HuH-7.5 (cell line): Measurements from ENCODE around the gene PKM.
"Not testable (repeated sequence)": the region's sequence is repeated elsewhere in the genome, so short reads cannot be mapped to it uniquely, and the experiment has no call there.

Experiments
- DNase-seq: peaks from one replicate; pipeline ENCODE4 v3.0.0; 2011; ENCODE audit warnings: low spot score

Gene PKM

DNA sequence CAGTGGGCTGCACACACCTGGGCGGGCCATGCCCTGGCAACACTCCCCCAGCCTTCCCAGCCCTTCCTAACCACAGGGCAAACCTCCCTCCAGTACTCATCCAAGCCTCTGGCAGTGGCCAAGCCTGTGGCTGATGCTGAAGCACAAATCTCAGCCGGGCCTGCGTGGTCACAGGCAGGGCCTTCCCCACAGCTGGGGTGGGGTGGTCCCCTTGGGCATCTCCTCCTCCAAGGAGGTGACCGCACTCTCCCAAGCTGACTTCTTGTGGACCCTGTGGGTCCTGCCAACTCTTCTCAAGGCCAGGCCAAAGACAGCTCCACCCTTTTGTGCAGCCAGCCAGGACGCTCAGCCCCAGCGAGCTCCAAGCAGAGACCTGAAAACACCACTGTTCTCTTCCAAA, 54.8 kb downstream of the PKM start:
- DNase-seq, result no peak

DNA sequence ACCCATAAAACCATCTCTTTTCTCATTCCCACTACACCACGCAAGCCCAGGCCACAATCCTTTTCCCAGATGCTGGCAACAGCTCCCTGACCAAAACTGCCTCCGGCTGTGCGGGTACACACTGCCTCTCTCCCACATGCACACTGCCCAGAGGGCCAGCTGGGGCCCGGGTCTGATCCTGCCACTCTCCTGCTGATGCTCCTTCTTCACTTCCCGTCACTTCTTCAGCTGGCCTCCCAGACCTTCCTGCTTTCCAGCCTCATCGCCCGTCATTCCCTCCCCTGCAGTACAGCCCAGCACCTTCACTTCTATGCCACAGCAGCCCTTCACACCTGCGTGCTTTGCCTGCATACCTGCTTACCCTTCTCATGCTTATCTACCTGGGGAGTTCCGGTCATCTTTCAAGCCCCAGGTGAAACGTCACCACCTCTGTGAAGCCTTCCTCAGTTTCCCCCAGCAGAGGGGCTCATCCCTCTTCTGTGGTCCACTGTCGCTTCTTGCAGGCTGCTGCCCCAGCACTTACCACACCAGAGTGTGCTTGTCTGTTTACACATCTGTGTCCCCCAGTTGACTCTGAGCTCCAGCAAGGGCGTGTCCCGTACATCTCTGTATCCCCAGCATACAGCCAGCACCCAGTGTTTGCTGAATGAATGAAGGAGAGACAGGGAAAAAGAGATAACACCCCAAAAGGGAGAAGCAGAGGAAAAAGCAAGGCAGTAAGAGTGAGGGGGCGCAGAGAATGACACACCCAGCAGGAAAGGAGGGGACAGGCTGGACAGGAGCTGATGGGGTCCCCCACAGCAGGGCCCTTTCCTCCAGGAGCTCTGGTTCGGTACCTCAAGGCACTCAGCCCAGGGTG, 55.6 kb downstream of the PKM start:
- DNase-seq, result no peak

DNA sequence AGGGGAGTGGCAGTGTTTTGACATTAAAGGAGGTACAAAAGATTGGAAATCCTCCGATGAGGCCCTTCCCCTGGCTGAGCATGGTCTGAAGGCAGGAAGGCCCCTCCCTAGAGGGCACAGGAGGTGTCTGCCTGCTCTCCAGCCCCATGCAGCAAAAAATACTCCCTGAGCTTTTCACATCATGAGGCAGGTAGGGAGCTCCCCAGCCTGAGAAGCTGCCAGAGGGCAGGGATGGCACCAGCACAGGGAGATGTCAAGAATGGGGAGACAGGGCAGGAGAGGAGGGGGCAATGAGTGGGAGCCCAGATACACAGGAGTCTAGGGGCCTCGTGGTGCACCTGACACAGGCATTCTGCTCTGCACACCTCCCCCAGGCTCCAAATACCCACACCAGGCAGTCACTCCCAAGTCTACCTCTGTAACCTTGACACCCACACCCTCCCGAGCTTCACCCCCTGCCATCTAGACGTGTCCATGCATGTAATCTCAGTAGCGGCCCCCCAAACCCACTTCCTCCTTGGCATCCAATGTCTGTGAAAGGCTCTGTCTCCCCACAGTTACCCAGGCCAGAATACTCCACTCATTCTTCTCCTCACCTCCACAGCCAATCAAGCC, 56.3 kb downstream of the PKM start:
- DNase-seq, result no peak

DNA sequence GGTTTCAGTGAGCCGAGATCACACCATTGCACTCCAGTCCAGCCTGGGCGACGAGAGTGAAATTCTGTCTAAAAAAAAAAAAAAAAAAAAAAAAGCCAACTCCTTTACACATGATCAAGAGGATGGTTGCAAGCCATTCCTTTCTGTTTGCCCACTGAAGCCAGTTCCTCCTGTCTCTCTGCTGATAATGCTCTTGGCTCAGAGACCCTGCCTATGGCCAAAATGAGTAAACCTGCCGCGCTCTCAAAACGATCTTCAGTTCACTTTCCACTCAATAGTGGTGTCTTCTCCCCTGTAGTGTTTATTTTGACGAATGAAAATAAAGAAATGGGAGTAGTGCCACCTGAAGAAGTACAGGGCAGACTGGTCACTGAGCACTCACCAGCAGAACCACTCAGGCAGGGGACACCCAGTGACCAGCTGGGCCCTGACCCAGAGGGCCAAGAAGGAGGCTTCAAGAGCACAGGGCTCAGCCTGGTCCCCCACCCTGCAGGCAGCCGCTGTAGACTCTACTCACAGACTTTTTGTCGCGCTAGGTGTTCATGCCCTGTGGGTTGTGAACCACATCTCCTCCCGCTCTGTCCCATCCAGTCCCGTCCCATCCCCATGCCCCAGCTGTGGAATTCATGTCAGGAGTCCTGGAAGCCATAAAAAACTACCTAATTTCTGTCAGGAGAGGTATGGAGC, 57.0 kb downstream of the PKM start:
- no peak for DNase-seq

DNA sequence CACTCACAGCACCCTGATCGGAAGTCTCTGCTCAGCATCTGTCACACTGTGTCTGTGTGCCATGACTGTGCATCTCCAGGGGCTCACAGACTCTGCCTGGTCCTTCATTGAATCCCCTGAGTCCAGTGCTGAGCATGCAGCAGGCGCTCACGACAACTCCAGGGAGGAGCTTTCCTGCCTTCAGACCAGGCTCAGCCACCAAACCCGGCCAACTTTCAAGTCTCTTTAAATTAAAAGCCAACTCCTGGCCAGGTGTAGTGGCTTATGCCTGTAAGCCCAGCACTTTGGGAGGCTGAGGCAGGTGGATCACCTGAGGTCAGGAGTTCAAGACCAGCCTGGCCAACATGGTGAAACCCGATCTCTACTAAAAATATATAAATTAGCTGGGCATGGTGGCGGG, 57.6 kb downstream of the PKM start:
- DNase-seq, result no peak

DNA sequence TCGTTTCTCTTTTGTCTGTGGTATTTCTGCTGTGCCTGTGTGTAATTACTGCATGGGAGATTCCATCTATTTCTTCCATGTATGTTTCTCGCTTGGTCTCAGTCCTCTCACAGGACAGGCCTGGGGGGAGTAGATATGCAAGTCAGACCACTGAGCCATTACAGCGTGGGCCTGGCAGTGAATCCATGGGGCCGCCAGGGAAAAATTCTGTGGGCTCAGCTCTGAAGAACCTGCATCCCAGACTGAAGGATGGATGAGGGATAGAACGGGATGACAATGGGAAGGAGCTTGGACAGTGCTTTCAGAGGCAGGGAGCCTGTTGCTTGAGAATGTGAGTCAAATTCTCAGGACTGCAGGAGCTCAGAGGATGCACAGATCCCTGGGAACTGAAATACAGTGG, 58.2 kb downstream of the PKM start:
- DNase-seq, result no peak

DNA sequence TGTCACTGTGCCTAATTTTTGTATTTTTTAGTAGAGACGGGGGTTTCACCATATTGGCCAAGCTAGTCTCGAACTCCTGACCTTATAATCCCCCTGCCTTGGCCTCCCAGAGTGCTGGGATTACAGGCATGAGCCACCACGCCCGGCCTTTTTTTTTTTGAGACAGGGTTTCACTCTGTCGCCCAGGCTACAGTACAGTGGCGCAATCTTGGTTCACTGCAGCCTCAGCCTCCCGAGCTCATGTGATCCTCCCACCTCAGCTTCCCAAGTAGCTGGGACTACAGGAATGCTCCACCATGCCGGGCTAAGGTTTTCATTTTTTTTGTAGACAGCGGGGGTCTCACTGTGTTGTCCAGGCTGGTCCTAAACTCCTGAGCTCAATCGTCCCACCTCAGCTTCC, 59.0 kb downstream of the PKM start:
- not testable (repeated sequence) for DNase-seq

DNA sequence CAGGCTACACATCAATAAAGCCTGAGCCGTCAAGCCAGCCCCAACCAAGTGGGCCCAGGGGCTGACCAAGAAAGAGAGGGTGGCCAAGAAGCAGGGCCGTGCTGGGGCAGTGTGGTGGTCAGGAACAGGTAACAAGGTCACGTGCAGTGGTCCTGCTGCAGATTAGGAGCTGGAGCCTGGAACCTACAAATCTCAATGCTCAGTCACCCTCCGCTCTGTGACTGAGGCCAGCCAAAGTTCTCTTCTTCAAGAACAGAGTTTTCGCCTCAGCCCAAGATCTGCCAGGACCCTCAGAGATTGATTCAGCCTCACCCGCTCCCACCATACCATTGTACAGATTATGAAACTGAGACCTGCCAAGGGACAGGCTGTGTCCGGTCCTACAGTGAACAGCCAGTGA, 60.3 kb downstream of the PKM start:
- DNase-seq, result no peak

DNA sequence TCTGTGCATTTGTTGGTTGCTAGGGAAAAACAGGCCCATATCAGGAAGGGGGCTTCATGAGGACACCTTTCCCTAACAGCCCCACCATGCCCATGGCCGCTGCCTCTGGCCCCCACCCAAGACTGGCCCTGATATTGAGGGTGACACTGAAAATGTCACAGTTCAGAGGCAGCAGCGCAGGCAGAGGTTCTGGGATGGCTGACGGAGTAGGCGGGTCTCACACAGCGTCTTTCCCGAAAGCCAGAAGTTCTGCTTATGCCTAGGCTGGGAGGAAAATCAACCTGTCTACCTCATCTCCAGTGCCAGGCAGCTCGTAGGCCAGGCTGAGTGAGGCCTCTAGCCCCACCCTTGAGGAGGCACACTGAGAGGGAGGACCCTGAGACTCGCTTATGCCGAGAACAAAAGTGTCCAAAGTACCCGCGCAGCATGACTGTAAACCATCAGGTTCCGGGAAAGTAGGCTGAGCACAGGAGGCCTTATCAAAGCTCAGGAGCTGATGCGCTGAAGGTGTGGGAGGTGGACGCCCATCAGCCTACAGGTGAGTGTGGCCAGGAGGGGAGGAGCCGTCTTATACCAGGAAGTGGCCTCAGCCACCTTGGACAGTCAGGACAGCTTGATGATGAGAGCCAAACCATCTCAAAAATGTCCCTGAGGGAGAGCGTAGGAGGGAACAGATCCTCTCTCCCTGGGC, 60.9 kb downstream of the PKM start:
- DNase-seq, result no peak

DNA sequence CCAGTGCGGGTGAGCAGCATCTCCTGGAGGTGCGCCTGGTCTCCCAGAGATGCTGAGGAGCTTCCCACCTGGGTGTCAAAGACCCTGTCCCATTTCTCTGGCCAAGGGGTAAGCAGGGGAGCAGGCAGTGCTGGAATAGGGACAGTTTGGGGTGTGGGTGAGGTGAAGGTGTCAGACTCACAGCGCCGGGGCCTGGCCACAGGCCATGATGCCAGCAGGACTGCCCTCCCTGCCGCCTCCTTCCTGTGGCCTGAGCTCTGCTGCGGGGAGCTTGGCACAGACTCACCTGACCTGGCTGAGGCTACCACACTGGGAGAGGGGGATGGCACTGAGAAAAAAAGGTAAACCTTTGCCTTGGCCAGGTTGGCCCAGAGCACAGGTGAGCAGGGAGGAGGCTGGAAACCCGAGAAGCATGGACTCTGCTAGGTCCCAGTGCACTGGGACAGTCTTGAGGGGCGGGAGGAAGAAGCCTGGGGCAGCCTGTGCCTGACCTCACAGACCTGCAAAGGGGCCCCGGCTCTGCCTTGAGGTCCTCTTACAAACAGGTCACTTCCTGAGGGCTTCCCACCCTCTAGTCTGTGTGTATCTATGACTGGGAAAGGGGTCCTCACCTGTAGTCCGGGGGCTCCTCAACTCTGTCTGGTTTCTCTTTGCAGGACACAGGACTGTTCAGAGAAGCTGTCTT, 61.6 kb downstream of the PKM start:
- no peak for DNase-seq

DNA sequence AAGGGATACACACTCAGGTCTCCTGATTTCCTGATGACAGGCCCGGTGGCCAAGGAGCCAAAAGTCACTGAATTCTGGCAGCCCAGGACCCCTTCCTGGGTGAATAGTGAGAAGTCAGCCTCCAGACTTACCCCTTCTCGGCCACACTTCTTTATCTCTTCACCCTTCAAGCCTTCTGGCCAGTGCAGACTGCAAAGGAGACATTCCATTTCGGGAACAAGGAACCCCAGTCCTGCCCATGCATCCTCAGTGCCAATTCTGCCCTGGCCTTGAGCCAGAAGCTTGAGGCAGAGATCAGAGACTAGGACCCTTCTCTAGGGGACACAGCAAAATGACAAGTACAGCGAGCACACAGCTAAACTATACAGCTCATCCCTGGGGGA, 62.2 kb downstream of the PKM start:
- no peak for DNase-seq

DNA sequence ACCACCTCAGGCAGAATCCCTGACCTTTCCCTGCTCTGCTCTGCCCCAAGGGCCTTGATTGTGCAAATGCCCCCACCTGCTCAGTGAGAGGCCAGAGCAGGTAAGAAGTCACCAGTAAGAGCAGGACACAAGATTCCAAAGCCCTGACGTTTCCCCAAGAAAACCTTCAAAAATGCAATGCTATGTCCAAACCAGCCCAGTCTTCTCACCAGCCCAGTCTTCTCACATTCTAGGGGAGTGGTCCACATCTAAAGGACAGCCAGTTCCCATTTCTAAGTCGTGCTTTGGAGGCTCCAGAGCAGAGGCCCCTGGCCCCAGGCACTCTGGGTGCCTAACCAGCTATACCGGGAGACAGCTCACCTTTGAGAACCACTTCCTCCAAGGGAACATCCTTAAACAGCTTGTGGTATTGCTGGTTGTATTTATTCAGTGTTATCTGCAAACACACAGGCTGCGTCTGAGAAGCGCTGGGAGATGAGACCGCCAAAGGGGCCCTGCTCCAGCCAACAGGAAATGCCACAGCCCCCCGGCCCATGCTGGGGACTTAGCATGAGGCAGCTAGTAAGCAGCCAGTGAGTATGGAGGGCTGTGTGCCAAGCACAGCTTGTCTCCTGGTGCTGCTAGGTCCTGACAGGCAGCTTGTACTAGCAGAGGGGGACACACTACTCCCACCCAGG, 62.7 kb downstream of the PKM start:
- DNase-seq, result no peak

DNA sequence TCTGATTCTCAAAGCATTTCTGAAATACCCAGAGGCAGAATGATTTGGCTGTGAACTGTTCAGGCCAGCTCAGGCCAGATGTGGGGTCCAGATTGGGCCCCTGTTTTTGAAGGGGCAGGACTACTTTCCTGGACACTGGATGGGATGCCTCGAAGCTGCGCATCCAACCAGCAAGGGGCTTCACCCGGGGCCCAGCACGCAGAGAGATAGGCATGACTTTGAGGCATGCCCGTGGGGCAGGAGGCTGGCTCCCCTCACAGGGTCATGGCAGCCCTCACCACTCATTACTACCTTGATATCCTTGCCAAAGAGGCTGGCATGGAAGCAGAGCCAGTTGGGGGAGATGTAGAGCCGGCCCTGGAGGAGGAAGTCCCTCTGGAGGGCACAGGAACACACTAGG, 63.5 kb downstream of the PKM start:
- no peak for DNase-seq

DNA sequence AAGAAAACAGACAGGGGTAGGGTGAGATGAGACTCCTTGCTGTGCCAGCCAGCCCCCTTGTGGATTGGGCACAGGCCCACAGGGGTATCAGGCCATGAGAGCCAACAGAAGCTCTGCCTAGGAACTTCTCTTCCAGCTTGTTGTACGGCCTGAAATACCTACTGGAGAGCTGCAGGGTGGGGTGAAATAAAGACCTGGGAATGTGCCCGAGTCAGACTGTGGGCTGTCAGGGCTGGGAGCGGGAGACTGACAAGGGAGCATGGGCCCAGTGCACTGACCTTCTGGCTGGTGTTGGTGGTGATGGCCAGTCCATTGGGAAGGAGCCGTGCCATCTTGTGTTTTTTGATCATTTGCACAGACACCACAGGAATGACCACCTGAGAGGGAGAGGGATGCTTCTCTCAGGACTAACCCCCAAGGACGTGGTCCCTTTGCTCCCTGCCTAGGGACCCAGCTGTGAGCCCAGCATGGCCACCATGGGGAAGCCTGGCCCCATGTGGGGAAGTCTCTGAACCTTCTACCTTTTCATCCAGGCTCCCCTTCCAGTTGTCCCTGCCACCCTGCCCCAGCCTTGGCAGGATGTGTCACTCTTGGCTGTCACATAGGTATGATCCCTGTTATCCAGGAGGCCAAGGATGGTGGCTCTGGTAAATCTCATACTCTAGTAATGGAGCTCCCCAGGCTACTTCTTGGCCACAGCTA, 64.1 kb downstream of the PKM start:
- DNase-seq, result no peak

DNA sequence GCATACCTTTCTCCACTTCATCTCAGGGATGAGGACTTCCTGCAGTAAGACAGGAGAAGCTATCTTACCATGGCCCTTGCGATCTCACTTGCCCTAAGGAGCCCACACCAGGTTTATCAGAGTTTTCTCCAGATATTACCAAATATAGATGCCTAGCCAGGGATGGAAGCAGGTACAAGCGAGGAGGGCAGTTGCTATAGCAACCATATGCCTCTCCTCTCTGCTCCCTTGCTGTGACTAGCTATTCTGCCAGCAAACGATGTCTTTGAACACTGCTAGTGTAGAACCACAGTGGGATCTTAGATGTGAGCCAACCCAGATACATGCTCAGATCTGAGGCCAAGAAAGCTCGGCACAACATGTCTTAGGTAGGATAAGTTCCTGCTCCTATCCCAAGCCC, 67.3 kb downstream of the PKM start:
- no peak for DNase-seq

DNA sequence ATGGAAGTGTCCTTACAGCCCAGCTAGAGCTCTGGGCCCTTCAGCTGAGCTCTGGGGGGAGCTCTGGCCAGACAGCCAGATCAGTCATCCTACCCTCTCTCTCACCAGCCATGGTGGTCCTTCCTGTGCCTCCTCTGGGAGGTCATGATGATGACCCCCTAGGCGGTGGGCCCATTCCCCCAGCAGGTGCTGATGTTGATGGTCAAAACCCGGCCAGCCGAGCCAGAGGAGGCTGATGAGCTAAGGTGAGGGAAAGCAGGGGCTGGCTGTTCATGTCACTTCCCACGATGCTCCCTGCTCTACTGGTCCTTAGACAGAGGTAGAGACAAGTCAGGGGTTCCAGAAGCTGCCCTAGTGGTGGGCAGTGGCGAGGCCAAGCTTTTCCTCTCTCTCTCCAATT, 68.4 kb downstream of the PKM start:
- DNase-seq, result no peak

DNA sequence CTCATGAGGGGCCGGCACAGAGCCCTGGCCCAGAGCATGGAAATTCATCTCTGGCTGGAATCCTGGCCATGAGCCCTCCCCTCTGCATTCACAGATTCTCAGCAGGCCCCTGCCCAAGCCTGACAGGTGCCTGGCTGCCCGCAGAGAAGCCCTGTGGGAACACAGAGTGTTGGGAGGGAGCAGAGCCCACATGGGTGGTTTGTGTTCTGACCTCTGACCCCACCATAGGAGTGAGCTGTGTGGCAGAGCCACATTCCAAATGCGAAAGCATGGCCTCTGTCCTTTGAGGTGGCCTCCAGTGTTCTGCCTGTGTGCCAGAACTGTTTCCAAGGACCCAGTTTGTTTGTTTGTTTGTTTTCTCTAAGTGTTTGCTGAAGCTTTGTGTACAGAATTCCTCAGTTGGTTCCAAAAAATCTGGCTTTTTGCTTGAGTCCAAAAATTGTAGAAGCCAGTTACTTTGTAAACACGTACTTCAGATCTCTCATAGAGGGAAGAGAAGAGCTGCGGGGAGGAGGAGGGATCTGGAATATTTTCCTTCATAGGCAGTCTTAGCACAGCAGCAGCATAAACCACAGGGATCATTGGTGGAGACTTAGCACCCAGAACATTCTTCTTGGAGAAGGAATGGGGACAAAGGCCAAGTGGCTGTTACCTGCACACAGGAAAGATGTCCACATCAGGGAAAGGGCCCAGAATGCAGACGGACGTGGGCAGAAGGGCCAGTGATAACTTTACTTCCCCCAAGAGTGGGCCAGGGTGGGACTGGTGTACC, 69.4 kb downstream of the PKM start:
- DNase-seq, result no peak

DNA sequence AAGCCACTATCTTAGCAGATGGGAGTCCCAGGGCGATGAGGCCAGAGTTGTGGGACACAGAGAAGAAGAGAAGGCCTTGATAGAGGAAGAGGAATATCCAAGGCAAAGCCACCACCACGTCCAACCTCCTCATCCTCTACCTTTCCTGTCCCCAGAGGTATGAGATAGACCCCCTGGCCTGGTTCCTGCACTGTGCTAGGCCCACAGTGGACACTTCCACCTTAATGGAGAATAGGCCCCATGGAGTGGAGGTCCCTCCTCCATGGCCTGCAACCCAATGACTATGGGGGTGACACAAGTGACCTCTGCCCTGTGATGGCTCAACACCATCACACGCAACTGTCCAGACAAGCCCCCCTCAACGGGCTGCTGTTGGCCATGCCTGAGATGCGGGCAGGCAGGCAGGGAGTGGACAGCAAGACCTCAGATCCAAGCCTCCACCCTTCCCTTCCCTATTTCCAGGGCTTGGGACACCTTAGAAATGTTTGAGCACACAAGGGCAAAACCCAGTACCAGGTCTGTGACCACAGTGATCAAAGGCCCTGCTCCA, 70.2 kb downstream of the PKM start:
- DNase-seq, result no peak

DNA sequence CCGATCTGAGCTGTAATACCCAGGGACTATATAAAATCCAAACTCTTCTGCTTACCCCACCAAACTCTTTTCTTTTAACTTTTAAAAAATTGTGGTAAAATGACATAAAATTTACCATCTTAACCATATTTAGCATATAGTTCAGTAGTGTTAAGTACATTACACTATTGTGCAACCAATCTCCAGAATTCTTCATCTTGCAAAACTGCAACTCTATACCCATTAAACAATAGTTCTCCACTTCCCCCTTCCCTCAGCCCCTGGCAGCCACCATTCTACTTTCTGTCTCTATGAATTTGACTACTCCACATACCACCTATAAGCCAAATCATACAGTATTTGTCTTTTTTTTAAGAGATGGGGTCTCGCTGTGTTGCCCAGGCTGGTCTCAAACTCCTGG, 74.1 kb downstream of the PKM start:
- no peak for DNase-seq
